ENCODE measurements around the gene GRAMD4.

DNA sequence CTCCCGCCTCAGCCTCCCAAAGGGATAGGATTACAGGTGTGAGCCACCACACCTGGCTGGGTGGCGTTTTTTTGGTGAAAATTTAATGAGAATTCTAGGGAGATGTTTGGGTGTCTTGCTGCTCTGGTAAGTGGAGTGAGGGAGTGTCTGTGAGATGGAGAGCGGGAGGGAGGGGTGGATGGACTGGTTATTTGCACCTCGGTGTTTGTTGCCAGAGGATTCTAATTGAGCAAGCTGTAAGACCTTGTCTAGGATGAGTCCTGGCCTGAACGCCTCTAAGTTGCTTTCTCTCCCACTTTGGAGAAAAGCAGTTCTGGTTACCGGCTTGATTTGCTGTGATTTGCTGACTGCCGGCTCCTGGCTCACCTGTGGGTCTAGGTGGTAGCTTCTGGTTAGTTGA lies 22.0 kb upstream of the GRAMD4 start:
- TF ChIP-seq, protein P1, sequence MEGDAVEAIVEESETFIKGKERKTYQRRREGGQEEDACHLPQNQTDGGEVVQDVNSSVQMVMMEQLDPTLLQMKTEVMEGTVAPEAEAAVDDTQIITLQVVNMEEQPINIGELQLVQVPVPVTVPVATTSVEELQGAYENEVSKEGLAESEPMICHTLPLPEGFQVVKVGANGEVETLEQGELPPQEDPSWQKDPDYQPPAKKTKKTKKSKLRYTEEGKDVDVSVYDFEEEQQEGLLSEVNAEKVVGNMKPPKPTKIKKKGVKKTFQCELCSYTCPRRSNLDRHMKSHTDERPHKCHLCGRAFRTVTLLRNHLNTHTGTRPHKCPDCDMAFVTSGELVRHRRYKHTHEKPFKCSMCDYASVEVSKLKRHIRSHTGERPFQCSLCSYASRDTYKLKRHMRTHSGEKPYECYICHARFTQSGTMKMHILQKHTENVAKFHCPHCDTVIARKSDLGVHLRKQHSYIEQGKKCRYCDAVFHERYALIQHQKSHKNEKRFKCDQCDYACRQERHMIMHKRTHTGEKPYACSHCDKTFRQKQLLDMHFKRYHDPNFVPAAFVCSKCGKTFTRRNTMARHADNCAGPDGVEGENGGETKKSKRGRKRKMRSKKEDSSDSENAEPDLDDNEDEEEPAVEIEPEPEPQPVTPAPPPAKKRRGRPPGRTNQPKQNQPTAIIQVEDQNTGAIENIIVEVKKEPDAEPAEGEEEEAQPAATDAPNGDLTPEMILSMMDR (conservative IDR thresholded peaks at IDR 0.05; ENCODE audit: low read depth, low read length), result no peak
- no peak for TF ChIP-seq EZH2phosphoT487 (IDR thresholded peaks at IDR 0.05; ENCODE audit: borderline replicate concordance, low read length)
